ENCODE data around the gene CD2.

The CD2 gene

GRCh38 chr1:116777831-116778830 lies 23.9 kb downstream of the CD2 start:
- no peak for DNase-seq (ENCODE audit: low spot score)

GRCh38 chr1:116781034-116781433 lies 26.8 kb downstream of the CD2 start:
- DNase-seq (ENCODE audit: low spot score): no peak

- no peak for DNase-seq (ENCODE audit: low spot score)
These were observed 30.8 kb downstream of the CD2 start for GRCh38 chr1:116785006-116785405.

- no peak for DNase-seq (ENCODE audit: low spot score)
These were observed 31.8 kb downstream of the CD2 start for GRCh38 chr1:116786049-116786448.

- no peak for DNase-seq (ENCODE audit: low spot score)
These were observed 37.5 kb downstream of the CD2 start for GRCh38 chr1:116791727-116792126.

GRCh38 chr1:116793357-116793935 lies 39.2 kb downstream of the CD2 start:
- no peak for DNase-seq (ENCODE audit: low spot score)

GRCh38 chr1:116794371-116794770 lies 40.1 kb downstream of the CD2 start:
- no peak for DNase-seq (ENCODE audit: low spot score)

GRCh38 chr1:116794804-116795481 lies 40.7 kb downstream of the CD2 start:
- no peak for DNase-seq (ENCODE audit: low spot score)

- DNase-seq (ENCODE audit: low spot score): no peak
These were observed 41.2 kb downstream of the CD2 start for GRCh38 chr1:116795482-116795829.

GRCh38 chr1:116804736-116805135 lies 50.5 kb downstream of the CD2 start:
- no peak for DNase-seq (ENCODE audit: low spot score)

- no peak for DNase-seq (ENCODE audit: low spot score)
These were observed 51.2 kb downstream of the CD2 start for GRCh38 chr1:116805398-116805797.

GRCh38 chr1:116806245-116806644 lies 52.0 kb downstream of the CD2 start:
- DNase-seq (ENCODE audit: low spot score): no peak

- no peak for DNase-seq (ENCODE audit: low spot score)
These were observed 52.4 kb downstream of the CD2 start for GRCh38 chr1:116806671-116807070.

- no peak for DNase-seq (ENCODE audit: low spot score)
These were observed 53.4 kb downstream of the CD2 start for GRCh38 chr1:116807394-116808199.

- no peak for DNase-seq (ENCODE audit: low spot score)
These were observed 54.1 kb downstream of the CD2 start for GRCh38 chr1:116808200-116808847.

GRCh38 chr1:116808848-116809508 lies 54.7 kb downstream of the CD2 start:
- DNase-seq (ENCODE audit: low spot score): no peak

- DNase-seq (ENCODE audit: low spot score): no peak
These were observed 57.1 kb downstream of the CD2 start for GRCh38 chr1:116811321-116811720.

- DNase-seq (ENCODE audit: low spot score): no peak
These were observed 60.9 kb downstream of the CD2 start for GRCh38 chr1:116814926-116815723.

GRCh38 chr1:116817582-116818064 lies 63.4 kb downstream of the CD2 start:
- DNase-seq (ENCODE audit: low spot score): peak; percentile 65

Measured in kidney capillary endothelial cell (primary cell).